Astrocyte of the spinal cord (primary cell): Measurements from ENCODE around the gene TRAF6.

Experiments
- DNase-seq: peaks from one replicate; pipeline ENCODE4 v3.0.0; 2011; ENCODE audit warnings: low read depth, low spot score
- H3K4me3 ChIP-seq: 2 replicates; pipeline ENCODE4 v1.5.1; 2011; ENCODE audit warnings: low read depth, mild to moderate bottlenecking, low read length, moderate library complexity
- CTCF ChIP-seq: IDR thresholded peaks from 2 replicates; pipeline ENCODE4 v1.5.1; 2012; ENCODE audit warnings: low read depth, mild to moderate bottlenecking, low read length, inconsistent platforms
- in situ Hi-C: cut with HindIII; loops from 2 replicates; pipeline ENCODE4 v1.10.0; 2017; ENCODE audit warnings: low sequenced_read_pairs

Gene TRAF6

GRCh38 chr11:36443661-36444060 is 66.4 kb downstream of the TRAF6 start:
- in situ Hi-C loops: no loop called here
- no peak overlapping the region for H3K4me3 ChIP-seq
- TF ChIP-seq CTCF: no peak
- no peak for DNase-seq

- in situ Hi-C loops: no loop called here
- DNase-seq: no peak
- no peak for TF ChIP-seq CTCF
- H3K4me3 ChIP-seq: no peak overlapping the region
Measured at GRCh38 chr11:36441610-36442208, 68.4 kb downstream of the TRAF6 start.

GRCh38 chr11:36438126-36438525 is 71.9 kb downstream of the TRAF6 start:
- no peak for TF ChIP-seq CTCF
- no peak overlapping the region for H3K4me3 ChIP-seq
- in situ Hi-C loops: no loop called here
- DNase-seq: no peak

GRCh38 chr11:36437413-36437812 is 72.7 kb downstream of the TRAF6 start:
- no peak overlapping the region for H3K4me3 ChIP-seq
- TF ChIP-seq CTCF: no peak
- no peak for DNase-seq
- in situ Hi-C loops: no loop called here
